Muscle of back (tissue), 11 donors: ENCODE data around the gene C6orf89. TPM values are rescaled to one million over a fixed set of nuclear protein-coding genes. Genes with fewer than 3 reads are reported as not detected.

ENCODE experiments used
- DNase-seq, 3 donors: peaks; one replicate each; pipeline versions ENCODE4 v3.0.0 to v3.0.0-alpha.2; 2013
- polyA plus RNA-seq, 10 donors: library from polyadenylated mRNA; unstranded; fragments of 120-200 nt; gene quantifications; one replicate each; pipeline ENCODE4 v1.2.1, GENCODE V29; 2013; ENCODE audit not compliant: insufficient read length in 10 of 10

The C6orf89 gene
- polyA plus RNA-seq, 10 donors, result 29.5 to 40.8 (median 34.7) TPM

GRCh38 chr6:36967301-36967700 lies 81.5 kb downstream of the C6orf89 start:
- no peak for DNase-seq

- DNase-seq, result no peak
Observed at GRCh38 chr6:36967757-36968156, 82.0 kb downstream of the C6orf89 start.

- DNase-seq, result no peak
Observed at GRCh38 chr6:36968266-36968977, 82.7 kb downstream of the C6orf89 start.

GRCh38 chr6:36969240-36969691 lies 83.5 kb downstream of the C6orf89 start:
- DNase-seq, result no peak

- no peak for DNase-seq
Observed at GRCh38 chr6:36969988-36970891, 84.5 kb downstream of the C6orf89 start.

GRCh38 chr6:36970892-36971842 lies 85.4 kb downstream of the C6orf89 start:
- no peak for DNase-seq

- no peak for DNase-seq
Observed at GRCh38 chr6:36971921-36972673, 86.3 kb downstream of the C6orf89 start.

GRCh38 chr6:36973190-36973589 lies 87.4 kb downstream of the C6orf89 start:
- no peak for DNase-seq

- DNase-seq, result no peak
Observed at GRCh38 chr6:36973647-36974046, 87.9 kb downstream of the C6orf89 start.

GRCh38 chr6:36975231-36976006 lies 89.7 kb downstream of the C6orf89 start:
- DNase-seq, result no peak

- no peak for DNase-seq
Observed at GRCh38 chr6:36976007-36976264, 90.2 kb downstream of the C6orf89 start.

- DNase-seq, result no peak
Observed at GRCh38 chr6:36976509-36976908, 90.8 kb downstream of the C6orf89 start.

GRCh38 chr6:36976931-36977330 lies 91.2 kb downstream of the C6orf89 start:
- DNase-seq, result no peak

- no peak for DNase-seq
Observed at GRCh38 chr6:36977470-36977941, 91.8 kb downstream of the C6orf89 start.

Other genes with a start within 250 kb of the C6orf89 start
- 100 to 1,000 TPM in 8 of 10 donors, 10 to 100 TPM in 2; 84.2 to 180 (median 118) TPM for gene CDKN1A, start 207.2 kb upstream of the C6orf89 start, polyA plus RNA-seq
- under 1 TPM in 9 of 10 donors, not detected in 1; 0.08 to 0.19 (median 0.16) TPM for gene RAB44, start 188.1 kb upstream of the C6orf89 start, polyA plus RNA-seq
- 10 to 100 TPM in 8 of 10 donors, 1 to 10 TPM in 2; 4.5 to 20.4 (median 11.7) TPM for gene CPNE5, start 46.5 kb upstream of the C6orf89 start, polyA plus RNA-seq
- 10 to 100 TPM; 31.7 to 42.8 (median 35.3) TPM for gene PPIL1, start 11.1 kb upstream of the C6orf89 start, polyA plus RNA-seq
- 10 to 100 TPM in 9 of 10 donors, 1 to 10 TPM in 1; 7.0 to 78.0 (median 27.0) TPM for gene PI16, start 68.8 kb downstream of the C6orf89 start, polyA plus RNA-seq
- 100 to 1,000 TPM in 7 of 10 donors, 10 to 100 TPM in 3; 93.3 to 132 (median 112) TPM for gene MTCH1, start 100.2 kb downstream of the C6orf89 start, polyA plus RNA-seq
- 1 to 10 TPM; 2.0 to 6.3 (median 3.4) TPM for gene FGD2, start 119.7 kb downstream of the C6orf89 start, polyA plus RNA-seq